Naive thymus-derived CD4-positive, alpha-beta T cell (primary cell): ENCODE data around the gene ROR2. TPM values are rescaled to one million over a fixed set of nuclear protein-coding genes. Genes with fewer than 3 reads are reported as not detected.

Experiments
- ATAC-seq: fragments of 150-1000 bp; cut with Tn5 transposase; 2 replicates; pipeline ENCODE4 v1.10.0; 2021; ENCODE audit warnings: mild to moderate bottlenecking, moderate library complexity
- CTCF ChIA-PET: fragments of 350-600 bp; sonication (Branson Sonifier 250); formaldehyde crosslinking; loops from one replicate; lab custom pipeline; 2021; ENCODE audit warnings: antibody characterized with exemption; lab: Charles Lee
- POLR2A ChIA-PET: fragments of 350-600 bp; sonication (Branson Sonifier 250); formaldehyde crosslinking; loops from one replicate; lab custom pipeline; 2021; ENCODE audit warnings: antibody characterized with exemption, inconsistent platforms; lab: Charles Lee
- DNase-seq, 9 donors: peaks; one replicate each; pipeline versions ENCODE4 v3.0.0 to v3.0.0-alpha.2; 2020 to 2022; ENCODE audit warnings: mixed read lengths in 1 of 9
- H3K27ac ChIP-seq: one replicate; pipeline ENCODE4 v1.7.0; 2013; ENCODE audit warnings: mild to moderate bottlenecking, low read depth, low read length, moderate library complexity
- H3K27me3 ChIP-seq, 2 donors: one replicate each; pipeline ENCODE4 v1.7.0; 2013; ENCODE audit warnings: low read length in 2 of 2, mild to moderate bottlenecking in 2 of 2, moderate library complexity in 2 of 2; ENCODE audit not compliant: control insufficient read depth in 2 of 2, insufficient read depth in 2 of 2
- H3K36me3 ChIP-seq, 3 experiments: 1 replicate in 2 of 3; 2 replicates in 1 of 3; pipeline ENCODE4 v1.7.0; 2013; ENCODE audit warnings: low read length in 3 of 3, mild to moderate bottlenecking in 3 of 3, moderate library complexity in 1 of 3; ENCODE audit not compliant: insufficient read depth in 3 of 3, control insufficient read depth in 2 of 3
- H3K4me1 ChIP-seq, 2 donors: one replicate each; pipeline ENCODE4 v1.7.0; 2013; ENCODE audit warnings: low read length in 2 of 2, mild to moderate bottlenecking in 2 of 2, moderate library complexity in 1 of 2; ENCODE audit not compliant: control insufficient read depth in 2 of 2, insufficient read depth in 2 of 2
- H3K4me3 ChIP-seq: 2 replicates; pipeline ENCODE4 v1.7.0; 2013; ENCODE audit warnings: mild to moderate bottlenecking, low read length
- H3K9me3 ChIP-seq, 3 experiments: 1 replicate in 2 of 3; 2 replicates in 1 of 3; pipeline ENCODE4 v1.7.0; 2013; ENCODE audit warnings: low read length in 3 of 3; ENCODE audit not compliant: control insufficient read depth in 2 of 3
- H3K27ac Mint-ChIP-seq, 9 donors: one replicate each; pipeline ENCODE4 v1.8.0; 2020 to 2022; ENCODE audit warnings: mixed read lengths in 9 of 9, mild to moderate bottlenecking in 8 of 9, moderate library complexity in 5 of 9, inconsistent platforms in 2 of 9
- H3K27me3 Mint-ChIP-seq, 5 donors: one replicate each; pipeline ENCODE4 v1.8.0; 2021 to 2022; ENCODE audit warnings: mixed read lengths in 5 of 5, mild to moderate bottlenecking in 1 of 5
- H3K36me3 Mint-ChIP-seq, 5 donors: one replicate each; pipeline ENCODE4 v1.8.0; 2020 to 2022; ENCODE audit warnings: mixed read lengths in 5 of 5, mild to moderate bottlenecking in 3 of 5, inconsistent platforms in 1 of 5
- H3K4me1 Mint-ChIP-seq, 7 donors: one replicate each; pipeline ENCODE4 v1.8.0; 2020 to 2022; ENCODE audit warnings: mixed read lengths in 7 of 7, mild to moderate bottlenecking in 3 of 7, inconsistent platforms in 1 of 7
- H3K4me3 Mint-ChIP-seq, 10 donors: one replicate each; pipeline ENCODE4 v1.8.0; 2020 to 2022; ENCODE audit warnings: mild to moderate bottlenecking in 10 of 10, mixed read lengths in 10 of 10, moderate library complexity in 6 of 10, inconsistent platforms in 2 of 10
- H3K9me3 Mint-ChIP-seq, 11 donors: one replicate each; pipeline ENCODE4 v1.8.0; 2020 to 2022; ENCODE audit warnings: mixed read lengths in 11 of 11, mild to moderate bottlenecking in 4 of 11, inconsistent platforms in 1 of 11, moderate library complexity in 1 of 11
- intact Hi-C, 2 donors: fragments of 100-400 bp; cut with micrococcal nuclease; formaldehyde crosslinking; loops; one replicate each; pipeline ENCODE4 v1.15.1; 2023
- polyA plus RNA-seq, 2 donors: library from polyadenylated mRNA; unstranded; fragments of 300-500 nt; fragmentation: Illumina TruSeq; gene quantifications; one replicate each; pipeline ENCODE4 v1.2.3, GENCODE V29; 2021
- total RNA-seq, 6 experiments: library from RNA in 5 of 6; stranded (reverse) in 5 of 6; gene quantifications; 1 replicate in 5 of 6; 2 replicates in 1 of 6; pipeline ENCODE4 v1.2.3 and lab custom pipeline; 2021 to 2026

The ROR2 gene
- total and polyA plus RNA-seq, 7 experiments from 2014 or later, result 0.48 to 2.1 TPM; not detected in 5

DNA sequence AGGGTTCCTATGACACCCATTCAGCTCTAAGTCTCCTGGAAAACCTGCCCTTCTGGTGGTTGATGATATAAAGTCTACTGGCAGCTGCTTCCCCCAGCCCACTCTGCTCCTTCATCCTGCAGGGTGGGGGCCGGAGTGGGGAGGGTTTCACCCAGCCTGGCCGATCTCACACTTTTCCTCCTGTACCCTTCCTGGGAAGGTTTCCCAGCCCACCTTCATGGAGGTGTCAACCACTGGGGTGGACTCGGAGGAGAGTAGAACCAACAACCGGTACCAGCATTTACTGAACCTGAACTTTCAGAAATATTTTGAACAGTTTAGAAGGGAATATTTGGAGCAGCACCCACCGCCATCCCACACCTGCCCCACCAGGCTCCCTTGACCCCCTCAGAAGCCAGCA is 30.4 kb downstream of the ROR2 start:
- Histone ChIP-seq H3K4me1 (no peaks in the 10 kb centered on the region), H3K9me3 (no peaks in the 10 kb centered on the region), H3K4me3 (no peak overlapping the region), H3K27me3 (no peaks in the 10 kb centered on the region), H3K36me3 (no peaks in the 10 kb centered on the region), H3K27ac (no peak overlapping the region)
- Mint-ChIP-seq H3K9me3 (peaks cover 0 to 2% (median 0%) of the 10 kb centered on the region in 11 donors), H3K4me1 (no peaks in the 10 kb centered on the region), H3K27me3 (peaks cover 18 to 56% (median 26%) of the 10 kb centered on the region in 5 donors), H3K27ac (no peak overlapping the region), H3K36me3 (no peaks in the 10 kb centered on the region), H3K4me3 (no peak overlapping the region)
- ChIA-PET CTCF (no interaction called here), POLR2A (no interaction called here)
- no peak for DNase-seq
- ATAC-seq, result no peak
- intact Hi-C loops, result no loop called here

DNA sequence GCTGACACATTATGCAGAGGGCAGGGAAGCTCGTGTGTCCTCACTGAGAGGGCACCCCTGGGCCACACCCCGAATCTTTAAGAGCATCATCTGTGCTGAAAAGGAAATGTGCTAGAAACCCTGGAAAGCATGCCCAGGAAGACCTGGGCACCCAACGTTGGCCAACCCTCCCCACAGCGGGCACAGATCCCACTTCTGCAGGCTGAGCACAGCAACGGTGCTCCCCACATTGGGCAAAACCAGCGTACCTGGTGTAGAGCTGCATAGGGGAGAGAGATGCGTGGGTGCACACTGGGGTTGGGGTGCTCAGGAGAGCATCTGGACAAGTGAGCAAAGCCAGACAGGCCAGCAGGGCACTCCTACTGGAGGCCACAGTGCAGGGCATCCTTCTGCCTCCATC is 32.6 kb downstream of the ROR2 start:
- intact Hi-C loops, result no loop called here
- no peaks in the 10 kb centered on the region for H3K36me3 ChIP-seq
- H3K4me1 ChIP-seq, result no peaks in the 10 kb centered on the region
- H3K27ac ChIP-seq, result no peak overlapping the region
- ChIA-PET CTCF (no interaction called here), POLR2A (no interaction called here)
- Mint-ChIP-seq H3K27ac (no peak overlapping the region), H3K9me3 (no peaks in the 10 kb centered on the region), H3K36me3 (no peaks in the 10 kb centered on the region), H3K27me3 (peaks cover 13 to 45% (median 26%) of the 10 kb centered on the region in 5 donors), H3K4me3 (no peak overlapping the region), H3K4me1 (no peaks in the 10 kb centered on the region)
- no peaks in the 10 kb centered on the region for H3K9me3 ChIP-seq
- DNase-seq (no peak), ATAC-seq (no peak)
- H3K4me3 ChIP-seq, result no peak overlapping the region
- no peaks in the 10 kb centered on the region for H3K27me3 ChIP-seq

- intact Hi-C loops, result no loop called here
- no peak for ATAC-seq
- H3K27me3 Mint-ChIP-seq, result peaks cover 20 to 51% (median 30%) of the 10 kb centered on the region in 5 donors
Measured at GRCh38 chr9:91915524-91916263, 34.3 kb downstream of the ROR2 start.

GRCh38 chr9:91914937-91915336 is 35.1 kb downstream of the ROR2 start:
- Histone ChIP-seq H3K9me3 (no peaks in the 10 kb centered on the region), H3K4me1 (no peaks in the 10 kb centered on the region), H3K4me3 (no peak overlapping the region), H3K27ac (no peak overlapping the region), H3K27me3 (no peaks in the 10 kb centered on the region), H3K36me3 (no peaks in the 10 kb centered on the region)
- no peak overlapping the region for H3K27ac Mint-ChIP-seq
- CTCF ChIA-PET, result no interaction called here
- H3K4me1 Mint-ChIP-seq, result peaks cover 0 to 12% (median 0%) of the 10 kb centered on the region in 7 donors
- peaks cover 16 to 47% (median 31%) of the 10 kb centered on the region in 5 donors for H3K27me3 Mint-ChIP-seq
- DNase-seq (no peak), ATAC-seq (no peak)
- intact Hi-C loops, result no loop called here
- H3K36me3 Mint-ChIP-seq, result no peaks in the 10 kb centered on the region
- no peak overlapping the region for H3K4me3 Mint-ChIP-seq
- no peaks in the 10 kb centered on the region for H3K9me3 Mint-ChIP-seq
- POLR2A ChIA-PET, result no interaction called here

More at GRCh38 chr9:91915524-91916263, 34.3 kb downstream of the ROR2 start:
- H3K36me3 Mint-ChIP-seq, result no peaks in the 10 kb centered on the region
- no peak overlapping the region for H3K27ac ChIP-seq
- POLR2A ChIA-PET, result no interaction called here
- no peaks in the 10 kb centered on the region for H3K36me3 ChIP-seq
- no peak overlapping the region for H3K27ac Mint-ChIP-seq
- no peaks in the 10 kb centered on the region for H3K9me3 ChIP-seq
- peaks cover 0 to 9% (median 0%) of the 10 kb centered on the region in 7 donors for H3K4me1 Mint-ChIP-seq
- H3K4me3 ChIP-seq, result no peak overlapping the region
- no peak overlapping the region for H3K4me3 Mint-ChIP-seq
- H3K9me3 Mint-ChIP-seq, result no peaks in the 10 kb centered on the region
- no peaks in the 10 kb centered on the region for H3K27me3 ChIP-seq
- H3K4me1 ChIP-seq, result no peaks in the 10 kb centered on the region
- CTCF ChIA-PET, result no interaction called here
- DNase-seq, result no peak

- ChIA-PET POLR2A (no interaction called here), CTCF (no interaction called here)
- no peaks in the 10 kb centered on the region for H3K9me3 ChIP-seq
- ATAC-seq (no peak), DNase-seq (no peak)
- Mint-ChIP-seq H3K27me3 (peaks cover 16 to 46% (median 27%) of the 10 kb centered on the region in 5 donors), H3K36me3 (no peaks in the 10 kb centered on the region), H3K9me3 (no peaks in the 10 kb centered on the region), H3K27ac (no peak overlapping the region), H3K4me1 (peaks cover 0 to 12% (median 0%) of the 10 kb centered on the region in 7 donors), H3K4me3 (no peak overlapping the region)
- H3K27me3 ChIP-seq, result no peaks in the 10 kb centered on the region
- no peaks in the 10 kb centered on the region for H3K36me3 ChIP-seq
- no peak overlapping the region for H3K4me3 ChIP-seq
- H3K4me1 ChIP-seq, result no peaks in the 10 kb centered on the region
- intact Hi-C loops, result no loop called here
- H3K27ac ChIP-seq, result no peak overlapping the region
Measured at GRCh38 chr9:91914404-91914803, 35.6 kb downstream of the ROR2 start.

DNA sequence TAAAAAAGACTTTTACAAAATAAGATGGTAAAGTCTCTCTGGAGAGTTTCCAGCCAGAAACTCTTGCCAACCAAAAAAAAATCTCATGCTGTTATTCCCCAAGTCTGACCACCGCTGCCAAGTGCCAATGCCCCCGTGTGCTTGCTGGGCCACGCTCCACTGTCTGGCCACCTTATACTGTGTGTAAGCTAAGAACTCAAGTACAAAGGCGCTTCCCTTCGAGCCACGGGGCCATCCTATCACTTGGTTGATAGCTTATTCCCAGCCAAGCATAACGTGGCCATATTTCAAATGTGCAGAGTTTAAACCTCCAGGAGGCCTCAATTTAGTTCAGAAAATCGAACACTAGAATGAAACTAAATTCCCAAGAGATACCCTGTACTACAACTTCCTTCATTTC is 36.0 kb downstream of the ROR2 start:
- Mint-ChIP-seq H3K9me3 (no peaks in the 10 kb centered on the region), H3K4me3 (no peak overlapping the region), H3K4me1 (peaks cover 0 to 13% (median 0%) of the 10 kb centered on the region in 7 donors), H3K27me3 (peaks cover 12 to 42% (median 26%) of the 10 kb centered on the region in 5 donors), H3K36me3 (no peaks in the 10 kb centered on the region), H3K27ac (no peak overlapping the region)
- Histone ChIP-seq H3K27me3 (no peaks in the 10 kb centered on the region), H3K36me3 (no peaks in the 10 kb centered on the region), H3K27ac (no peak overlapping the region), H3K4me1 (no peaks in the 10 kb centered on the region), H3K9me3 (no peaks in the 10 kb centered on the region), H3K4me3 (no peak overlapping the region)
- intact Hi-C loops, result no loop called here
- ChIA-PET CTCF (no interaction called here), POLR2A (no interaction called here)
- DNase-seq (no peak), ATAC-seq (no peak)

DNA sequence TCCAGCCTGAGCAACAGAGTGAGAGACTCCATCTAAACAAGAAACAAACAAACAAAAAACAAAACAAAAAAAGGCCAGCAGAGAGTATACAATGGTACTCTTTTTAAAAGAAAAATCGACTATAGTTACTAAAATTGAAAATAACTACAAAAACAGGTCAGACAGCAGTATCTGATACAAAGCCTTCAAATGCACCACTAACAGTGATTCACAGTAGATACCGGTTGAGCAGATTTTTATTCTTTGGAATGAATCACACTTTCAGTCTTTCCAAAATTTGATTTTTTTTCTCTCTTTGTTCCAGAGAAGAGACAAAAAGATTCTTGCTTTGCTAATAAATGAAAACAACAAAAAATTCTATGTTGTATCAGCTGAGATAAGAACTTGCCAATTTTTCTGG is 36.9 kb downstream of the ROR2 start:
- no peaks in the 10 kb centered on the region for H3K4me1 ChIP-seq
- Mint-ChIP-seq H3K36me3 (no peaks in the 10 kb centered on the region), H3K4me3 (no peak overlapping the region), H3K9me3 (no peaks in the 10 kb centered on the region), H3K4me1 (peaks cover 0 to 19% (median 0%) of the 10 kb centered on the region in 7 donors), H3K27ac (no peak overlapping the region), H3K27me3 (peaks cover 8 to 38% (median 21%) of the 10 kb centered on the region in 5 donors)
- DNase-seq (no peak), ATAC-seq (no peak)
- CTCF ChIA-PET, result no interaction called here
- no peak overlapping the region for H3K4me3 ChIP-seq
- H3K36me3 ChIP-seq, result no peaks in the 10 kb centered on the region
- H3K27me3 ChIP-seq, result no peaks in the 10 kb centered on the region
- no peak overlapping the region for H3K27ac ChIP-seq
- POLR2A ChIA-PET, result no interaction called here
- no peaks in the 10 kb centered on the region for H3K9me3 ChIP-seq
- intact Hi-C loops, result no loop called here
